HepG2 (cell line): Measurements from ENCODE around the gene ITGB7. TPM values are rescaled to one million over a fixed set of nuclear protein-coding genes. Genes with fewer than 3 reads are reported as not detected.
A peak's percentile ranks its signal among the peaks of the same experiment; 100 is the strongest.

ENCODE experiments used
- AGO2 ChIP-seq: fragments of 200-400 bp; formaldehyde crosslinking; optimal IDR thresholded peaks from 2 replicates; pipeline ENCODE3; 2017; ENCODE audit warnings: mild to moderate bottlenecking, low read depth, low read length, moderate library complexity
- AHR ChIP-seq: IDR thresholded peaks from 2 replicates; pipeline ENCODE4 v1.6.1; 2018; ENCODE audit warnings: missing genetic modification reagents, missing compliant biosample characterization
- ARNT2 ChIP-seq: sonication (generic); formaldehyde crosslinking; IDR thresholded peaks from 2 replicates; pipeline ENCODE4 v1.8.0; 2022; ENCODE audit warnings: mild to moderate bottlenecking, low read depth, missing genetic modification reagents, moderate library complexity
- BCL3 ChIP-seq: sonication (generic); formaldehyde crosslinking; IDR thresholded peaks from 2 replicates; pipeline ENCODE4 v1.5.1; 2020; ENCODE audit warnings: mild to moderate bottlenecking, missing genetic modification reagents, moderate library complexity
- CC2D1A ChIP-seq: sonication (generic); formaldehyde crosslinking; IDR thresholded peaks from 2 replicates; pipeline ENCODE4 v1.8.1; 2023; ENCODE audit warnings: mild to moderate bottlenecking, missing genetic modification reagents
- CHCHD3 ChIP-seq: sonication (generic); formaldehyde crosslinking; IDR thresholded peaks from 2 replicates; pipeline ENCODE4 v1.8.0; 2022; ENCODE audit warnings: mild to moderate bottlenecking, missing genetic modification reagents, moderate library complexity
- GFI1 ChIP-seq: sonication (generic); formaldehyde crosslinking; IDR thresholded peaks from 2 replicates; pipeline ENCODE4 v1.5.0; 2020; ENCODE audit warnings: missing genetic modification reagents, mild to moderate bottlenecking, borderline replicate concordance
- POLR2G ChIP-seq: fragments of 200-400 bp; formaldehyde crosslinking; IDR thresholded peaks from 2 replicates; pipeline ENCODE4 v1.6.1; 2018; ENCODE audit warnings: mild to moderate bottlenecking, low read depth, low read length, moderate library complexity
- RARG ChIP-seq: sonication (generic); formaldehyde crosslinking; IDR thresholded peaks from 2 replicates; pipeline ENCODE4 v1.4.0; 2020; ENCODE audit warnings: low read depth, mild to moderate bottlenecking, missing genetic modification reagents
- TFAP4 ChIP-seq: sonication (generic); IDR thresholded peaks from 2 replicates; pipeline ENCODE4 v1.6.1; 2016; ENCODE audit warnings: low read depth, borderline replicate concordance
- ZFY ChIP-seq: sonication (generic); formaldehyde crosslinking; IDR thresholded peaks from 2 replicates; pipeline ENCODE4 v1.4.0; 2020; ENCODE audit warnings: missing genetic modification reagents
- ZNF275 ChIP-seq: sonication (generic); formaldehyde crosslinking; IDR thresholded peaks from 2 replicates; pipeline ENCODE4 v1.8.0; 2022; ENCODE audit warnings: missing genetic modification reagents, mild to moderate bottlenecking, inconsistent platforms, borderline replicate concordance
- ZNF329 ChIP-seq: sonication (generic); formaldehyde crosslinking; IDR thresholded peaks from 2 replicates; pipeline ENCODE4 v1.9.0; 2021; ENCODE audit warnings: low read depth, mild to moderate bottlenecking, missing genetic modification reagents
- ZNF367 ChIP-seq: sonication (generic); formaldehyde crosslinking; IDR thresholded peaks from 2 replicates; pipeline ENCODE4 v1.4.0; 2020; ENCODE audit warnings: missing genetic modification reagents, borderline replicate concordance
- ZNF547 ChIP-seq: sonication (generic); formaldehyde crosslinking; IDR thresholded peaks from 2 replicates; pipeline ENCODE4 v1.5.1; 2020; ENCODE audit warnings: mild to moderate bottlenecking, missing genetic modification reagents
- ZNF558 ChIP-seq: sonication (generic); formaldehyde crosslinking; IDR thresholded peaks from 2 replicates; pipeline ENCODE4 v1.9.0; 2022; ENCODE audit warnings: mild to moderate bottlenecking, missing genetic modification reagents, borderline replicate concordance
- ZNF577 ChIP-seq: sonication (generic); formaldehyde crosslinking; IDR thresholded peaks from 2 replicates; pipeline ENCODE4 v1.4.0; 2020; ENCODE audit warnings: mild to moderate bottlenecking, low read depth, missing genetic modification reagents, borderline replicate concordance
- ZNF660 ChIP-seq: sonication (generic); formaldehyde crosslinking; IDR thresholded peaks from 2 replicates; pipeline ENCODE4 v1.5.1; 2020; ENCODE audit warnings: mild to moderate bottlenecking, low read depth, missing genetic modification reagents, borderline replicate concordance
- polyA plus RNA-seq, 8 experiments: library from polyadenylated mRNA; depleted of rRNA in 3 of 8; stranded (reverse) in 7 of 8; unstranded in 1 of 8; fragments of >200 nt; fragmentation: Illumina TruSeq in 4 of 8; extraction: Trizol in 4 of 8; gene quantifications; 2 replicates each; pipeline versions ENCODE4 v1.2.1 to v1.2.3, GENCODE V29; 2011 to 2016; ENCODE audit warnings: low read depth in 4 of 8, missing spikeins in 1 of 8, mixed read lengths in 1 of 8; ENCODE audit not compliant: insufficient read depth in 1 of 8
- total RNA-seq, 5 experiments: library from RNA; depleted of rRNA; stranded (reverse); fragments of >200 nt; fragmentation: Illumina TruSeq; extraction: Trizol; gene quantifications; 2 replicates each; pipeline ENCODE4 v1.2.3, GENCODE V29; 2016; ENCODE audit warnings: low read depth in 1 of 5
- TF ChIP-seq, protein P1 (sequence below): sonication (generic); formaldehyde crosslinking; IDR thresholded peaks from 2 replicates; pipeline ENCODE4; 2020; ENCODE audit warnings: missing genetic modification reagents, mild to moderate bottlenecking, borderline replicate concordance
- TF ChIP-seq, protein P2 (sequence below), 2 experiments: fragments of 450-650 bp in 1 of 2; sonication (generic) in 1 of 2; formaldehyde crosslinking; IDR thresholded peaks; 2 replicates each; pipeline versions ENCODE4 v1.5.0 to v1.8.0; 2020 to 2022; ENCODE audit warnings: mild to moderate bottlenecking in 1 of 2, missing genetic modification reagents in 1 of 2

ITGB7 gene
- total and polyA plus RNA-seq, 2 of the 13 experiments (the other 11 are each of a cell fraction or from before 2014, with no cell fraction given) = 0.16 to 0.18 TPM

DNA sequence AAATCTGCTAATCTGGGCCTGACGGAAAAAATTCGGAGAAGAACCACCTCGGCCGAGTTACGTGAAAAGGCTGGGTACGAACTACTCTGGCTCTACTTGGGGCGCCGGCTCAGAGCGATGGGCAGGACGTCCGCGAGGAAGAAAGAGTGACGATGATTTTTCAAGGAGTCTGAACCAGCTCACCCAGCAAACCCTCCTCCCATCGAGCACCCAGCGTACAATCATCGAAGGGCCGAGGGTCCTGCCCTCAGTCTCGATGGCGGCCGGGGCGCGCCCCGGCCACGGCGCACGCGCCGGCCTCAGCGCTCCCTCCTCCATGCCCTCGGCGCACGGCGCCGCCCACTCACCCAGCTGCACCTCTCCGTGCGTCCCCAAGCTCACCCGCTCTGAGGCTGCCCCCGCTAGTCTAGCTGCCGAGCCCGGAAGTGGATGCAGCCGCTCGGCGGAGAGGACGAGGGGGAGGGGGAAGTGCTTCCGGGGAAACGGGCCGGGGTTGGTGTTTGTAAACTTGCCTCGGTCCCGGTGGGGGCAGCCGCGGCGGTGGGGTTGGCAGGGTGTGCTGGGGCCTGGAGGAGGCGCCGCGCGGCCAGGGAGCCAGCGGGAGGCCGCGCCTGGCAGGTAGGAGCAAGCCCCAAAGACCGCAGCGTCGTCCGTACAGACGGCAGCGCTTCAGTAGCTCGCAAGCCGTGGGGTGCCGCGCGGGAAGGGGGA lies 26.7 kb downstream of the ITGB7 start, which contains the start of the genes CSAD and ZNF740 (continued):
- TF ChIP-seq, protein P1, sequence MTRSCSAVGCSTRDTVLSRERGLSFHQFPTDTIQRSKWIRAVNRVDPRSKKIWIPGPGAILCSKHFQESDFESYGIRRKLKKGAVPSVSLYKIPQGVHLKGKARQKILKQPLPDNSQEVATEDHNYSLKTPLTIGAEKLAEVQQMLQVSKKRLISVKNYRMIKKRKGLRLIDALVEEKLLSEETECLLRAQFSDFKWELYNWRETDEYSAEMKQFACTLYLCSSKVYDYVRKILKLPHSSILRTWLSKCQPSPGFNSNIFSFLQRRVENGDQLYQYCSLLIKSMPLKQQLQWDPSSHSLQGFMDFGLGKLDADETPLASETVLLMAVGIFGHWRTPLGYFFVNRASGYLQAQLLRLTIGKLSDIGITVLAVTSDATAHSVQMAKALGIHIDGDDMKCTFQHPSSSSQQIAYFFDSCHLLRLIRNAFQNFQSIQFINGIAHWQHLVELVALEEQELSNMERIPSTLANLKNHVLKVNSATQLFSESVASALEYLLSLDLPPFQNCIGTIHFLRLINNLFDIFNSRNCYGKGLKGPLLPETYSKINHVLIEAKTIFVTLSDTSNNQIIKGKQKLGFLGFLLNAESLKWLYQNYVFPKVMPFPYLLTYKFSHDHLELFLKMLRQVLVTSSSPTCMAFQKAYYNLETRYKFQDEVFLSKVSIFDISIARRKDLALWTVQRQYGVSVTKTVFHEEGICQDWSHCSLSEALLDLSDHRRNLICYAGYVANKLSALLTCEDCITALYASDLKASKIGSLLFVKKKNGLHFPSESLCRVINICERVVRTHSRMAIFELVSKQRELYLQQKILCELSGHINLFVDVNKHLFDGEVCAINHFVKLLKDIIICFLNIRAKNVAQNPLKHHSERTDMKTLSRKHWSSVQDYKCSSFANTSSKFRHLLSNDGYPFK (CRISPR knock-in tag) = peak; percentile 98
- TF ChIP-seq CHCHD3 (CRISPR knock-in tag) (no peak), ZNF329 (0 out of 2 replicates have a peak, but pooled peaks have one; percentile 78), GFI1 (no peak), CC2D1A (CRISPR knock-in tag) (no peak), BCL3 (no peak), ARNT2 (CRISPR knock-in tag) (peak; percentile 24; the same call in 1 of the 2 replicates), ZNF558 (peak; percentile 54; the same call in 1 of the 2 replicates), ZNF660 (CRISPR knock-in tag) (no peak), RARG (CRISPR knock-in tag) (0 out of 2 replicates have a peak, but pooled peaks have one; percentile 42), AGO2 (no peak), ZNF275 (CRISPR knock-in tag) (peak; percentile 40; the same call in 1 of the 2 replicates), ZNF577 (CRISPR knock-in tag) (peak; percentile 50; the same call in 1 of the 2 replicates), ZFY (CRISPR knock-in tag) (peak; percentile 73), POLR2G (peak; percentile 90), TFAP4 (peak; percentile 87; the same call in 1 of the 2 replicates), ZNF367 (CRISPR knock-in tag) (no peak), AHR (CRISPR knock-in tag) (no peak), ZNF547 (CRISPR knock-in tag) (peak; percentile 10; the same call in 1 of the 2 replicates)
- TF ChIP-seq, protein P2, sequence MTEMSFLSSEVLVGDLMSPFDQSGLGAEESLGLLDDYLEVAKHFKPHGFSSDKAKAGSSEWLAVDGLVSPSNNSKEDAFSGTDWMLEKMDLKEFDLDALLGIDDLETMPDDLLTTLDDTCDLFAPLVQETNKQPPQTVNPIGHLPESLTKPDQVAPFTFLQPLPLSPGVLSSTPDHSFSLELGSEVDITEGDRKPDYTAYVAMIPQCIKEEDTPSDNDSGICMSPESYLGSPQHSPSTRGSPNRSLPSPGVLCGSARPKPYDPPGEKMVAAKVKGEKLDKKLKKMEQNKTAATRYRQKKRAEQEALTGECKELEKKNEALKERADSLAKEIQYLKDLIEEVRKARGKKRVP (CRISPR knock-in tag; IDR thresholded peaks at IDR 0.05) = peak in 1 of 2 experiments; percentile 53; a peak in 2 of 4 replicates
